Activated CD8-positive, alpha-beta T cell treated with anti-CD3 and anti-CD28 coated beads, Interleukin-2, amount 10 ng/mL, durations not matched to agents 7 days and 5 days (primary cell): Measurements from ENCODE around the gene SLFNL1. TPM values are rescaled to one million over a fixed set of nuclear protein-coding genes. Genes with fewer than 3 reads are reported as not detected.

Experiments
- ATAC-seq: fragments of 150-1000 bp; cut with Tn5 transposase; one replicate; pipeline ENCODE4 v1.10.0; 2021; ENCODE audit warnings: moderate library complexity
- CTCF ChIA-PET: fragments of 350-600 bp; sonication (Branson Sonifier 250); formaldehyde crosslinking; loops from one replicate; lab custom pipeline; 2021; ENCODE audit warnings: antibody characterized with exemption; lab: Charles Lee
- POLR2A ChIA-PET: fragments of 350-600 bp; sonication (Branson Sonifier 250); formaldehyde crosslinking; loops from one replicate; lab custom pipeline; 2021; ENCODE audit warnings: antibody characterized with exemption; lab: Charles Lee
- DNase-seq: peaks from one replicate; pipeline ENCODE4 v3.0.0-alpha.2; 2020
- H3K27ac Mint-ChIP-seq: one replicate; pipeline ENCODE4 v1.8.0; 2021; ENCODE audit warnings: mild to moderate bottlenecking, mixed read lengths
- H3K27me3 Mint-ChIP-seq: one replicate; pipeline ENCODE4 v1.8.0; 2021; ENCODE audit warnings: low read depth, mixed read lengths
- H3K36me3 Mint-ChIP-seq: one replicate; pipeline ENCODE4 v1.8.0; 2021; ENCODE audit warnings: low read depth, mixed read lengths
- H3K4me1 Mint-ChIP-seq: one replicate; pipeline ENCODE4 v1.8.0; 2021; ENCODE audit warnings: low read depth, mixed read lengths
- H3K4me3 Mint-ChIP-seq: one replicate; pipeline ENCODE4 v1.8.0; 2021; ENCODE audit warnings: mild to moderate bottlenecking, mixed read lengths
- H3K9me3 Mint-ChIP-seq: one replicate; pipeline ENCODE4 v1.8.0; 2022; ENCODE audit warnings: mixed read lengths; ENCODE audit not compliant: insufficient read depth
- total RNA-seq, 2 experiments: library from RNA; stranded (reverse); gene quantifications; one replicate each; pipeline ENCODE4 v1.2.3, GENCODE V29; 2021

Gene SLFNL1
- total RNA-seq, 2 experiments from 2014 or later, result 0.29 to 0.40 TPM

DNA sequence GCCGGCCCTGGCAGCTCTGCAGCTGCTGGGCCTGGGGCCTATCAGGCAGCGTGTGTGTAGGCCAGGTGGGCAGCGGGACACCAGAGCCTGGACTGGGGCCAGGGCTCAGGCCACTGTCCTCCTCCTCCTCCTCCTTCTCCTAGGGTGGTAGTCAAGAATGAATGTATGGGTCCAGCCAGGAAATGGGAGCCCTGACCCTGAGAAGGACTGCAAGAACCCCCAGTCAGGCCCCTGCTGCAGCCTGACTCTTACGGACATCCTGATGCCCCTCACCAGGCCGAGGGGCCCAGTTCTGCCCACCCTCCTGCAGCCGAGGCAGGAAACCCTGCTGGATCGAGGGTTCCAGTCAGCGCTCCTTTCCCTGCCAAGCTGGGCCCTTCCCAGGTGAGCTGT is 3.5 kb downstream of the SLFNL1 start:
- ATAC-seq, result no peak
- no peak for DNase-seq
- Mint-ChIP-seq H3K4me3 (no peak overlapping the region), H3K27ac (no peak overlapping the region), H3K4me1 (peaks cover 26% of the 10 kb centered on the region), H3K9me3 (no peaks in the 10 kb centered on the region), H3K36me3 (peaks cover 33% of the 10 kb centered on the region), H3K27me3 (no peaks in the 10 kb centered on the region)
- POLR2A ChIA-PET, result no interaction called here
- CTCF ChIA-PET, result no interaction called here

DNA sequence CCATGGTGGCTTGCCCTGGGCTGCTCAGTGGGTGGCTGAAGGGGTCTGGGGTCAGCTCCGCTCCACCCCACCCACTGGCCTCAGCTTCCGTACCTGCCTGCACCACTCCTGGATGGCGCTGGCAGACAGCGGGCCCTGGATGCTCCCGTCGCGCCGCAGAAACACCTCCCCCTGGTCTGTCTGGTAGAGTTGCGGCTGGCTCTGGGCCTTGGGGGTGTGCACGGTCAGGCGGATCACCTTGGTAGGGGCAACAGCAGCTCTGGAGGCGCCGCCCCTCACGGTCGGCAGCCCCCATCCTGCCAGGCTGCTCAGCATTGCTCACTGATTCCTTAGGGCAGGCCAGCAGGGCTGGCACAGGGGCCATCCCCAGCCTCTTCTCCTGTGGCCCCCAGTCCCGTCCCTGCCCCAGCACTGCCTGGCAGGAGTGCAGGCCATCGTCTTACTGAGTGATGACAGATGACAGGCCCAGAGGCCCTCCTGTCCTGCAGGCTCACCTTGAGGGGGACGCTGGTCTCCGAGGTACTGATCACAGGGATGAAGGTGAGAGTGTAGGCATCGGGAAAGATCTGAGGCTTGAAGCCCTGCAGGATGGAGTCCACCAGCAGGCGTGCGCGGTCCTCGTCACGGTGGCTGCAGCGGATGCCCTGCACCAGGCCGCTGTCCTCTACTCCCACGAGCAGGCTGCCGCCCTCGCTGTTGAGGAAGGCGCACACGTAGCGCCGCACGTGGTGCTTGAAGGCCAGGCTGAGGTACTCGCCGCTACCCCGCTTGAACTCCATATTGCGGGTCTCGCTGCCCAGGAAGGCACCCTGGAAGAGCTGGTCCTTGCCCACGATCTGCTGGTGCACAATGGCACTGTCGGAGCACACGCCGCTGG is 4.1 kb downstream of the SLFNL1 start:
- Mint-ChIP-seq H3K9me3 (no peaks in the 10 kb centered on the region), H3K27ac (no peak overlapping the region), H3K4me1 (peaks cover 26% of the 10 kb centered on the region), H3K27me3 (no peaks in the 10 kb centered on the region), H3K4me3 (no peak overlapping the region), H3K36me3 (peaks cover 37% of the 10 kb centered on the region)
- DNase-seq, result no peak
- ATAC-seq, result no peak
- ChIA-PET CTCF (no interaction called here), POLR2A (interaction anchor here (1.4 kb wide), 1 partner anchor 13 kb away, joined by 3 read pairs; no protein-coding TSS in a partner anchor)

DNA sequence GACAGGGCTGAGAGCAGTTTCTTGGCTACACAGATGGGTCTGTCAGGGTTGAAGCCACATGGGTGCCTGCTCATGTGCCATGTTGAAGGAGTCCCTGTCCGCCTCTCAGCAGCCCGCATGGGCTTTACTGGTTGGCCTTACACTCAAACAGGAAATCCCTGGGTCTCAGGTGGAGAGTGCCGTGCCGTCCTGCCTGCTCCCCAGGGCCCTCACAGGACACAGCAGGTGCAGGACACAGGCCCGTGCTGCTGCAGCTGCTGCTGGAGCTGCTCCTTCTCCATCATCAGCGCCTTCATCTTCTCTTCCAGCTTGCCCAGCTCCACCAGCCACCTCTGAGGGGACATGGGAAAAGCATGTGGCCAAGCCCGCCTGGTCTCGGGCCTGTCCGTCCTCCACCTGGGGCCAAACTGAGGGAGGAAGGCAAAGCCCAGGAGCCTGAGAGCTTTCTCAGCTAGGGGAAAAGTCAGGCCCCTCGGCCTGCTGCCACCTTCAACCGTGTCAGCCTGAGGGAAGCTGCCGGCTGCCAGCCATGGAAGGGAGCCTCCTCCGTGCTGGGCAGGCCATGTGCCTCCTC is 5.5 kb downstream of the SLFNL1 start:
- Mint-ChIP-seq H3K27me3 (no peaks in the 10 kb centered on the region), H3K4me1 (peaks cover 17% of the 10 kb centered on the region), H3K36me3 (peaks cover 47% of the 10 kb centered on the region), H3K9me3 (no peaks in the 10 kb centered on the region), H3K4me3 (no peak overlapping the region), H3K27ac (no peak overlapping the region)
- ATAC-seq (no peak), DNase-seq (no peak)
- CTCF ChIA-PET, result interaction anchor here (1.7 to 1.9 kb wide), 2 partner anchors 11 to 13 kb away, joined by 4 to 5 read pairs; no protein-coding TSS in a partner anchor
- POLR2A ChIA-PET, result interaction anchor here (0.7 to 1.4 kb wide), 2 partner anchors 15 to 36 kb away, joined by 3 read pairs; partner anchors contain the start of gene CTPS1

DNA sequence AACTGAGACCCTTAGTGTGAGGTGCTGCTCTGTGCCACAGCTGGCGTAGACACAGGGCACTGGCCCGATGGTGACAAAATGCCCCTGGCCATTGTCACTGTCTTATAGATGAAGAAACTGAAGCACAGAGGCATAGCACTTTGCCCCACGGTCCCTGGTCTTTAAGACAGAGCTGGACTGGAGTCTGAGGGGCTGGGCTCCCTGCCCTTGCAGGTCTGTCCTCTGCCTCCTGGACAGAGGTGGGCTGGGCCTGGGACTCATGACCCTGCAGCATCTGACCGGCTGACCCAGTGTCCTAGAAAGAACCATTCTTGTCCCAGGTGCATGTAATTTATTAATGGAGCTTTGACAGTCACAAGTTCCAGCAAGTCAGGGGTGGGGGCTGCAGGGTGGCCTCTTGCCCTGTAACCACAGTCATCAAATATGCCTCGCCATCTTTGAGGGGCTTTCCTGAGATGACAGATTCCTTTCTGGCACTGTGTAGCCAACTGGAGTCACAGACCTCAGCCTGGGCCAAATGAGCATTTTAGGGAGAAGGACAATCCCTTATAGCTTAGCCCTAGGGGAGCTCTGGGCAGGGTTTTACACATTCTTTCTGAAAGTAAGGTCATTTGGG is 6.1 kb downstream of the SLFNL1 start:
- ChIA-PET CTCF (interaction anchor here (1.7 to 1.9 kb wide), 2 partner anchors 11 to 12 kb away, joined by 4 to 5 read pairs; no protein-coding TSS in a partner anchor), POLR2A (interaction anchor here (0.6 to 0.7 kb wide), 3 partner anchors 36 to 540 kb away, joined by 3 to 4 read pairs (median 3); partner anchors contain the start of gene CTPS1)
- Mint-ChIP-seq H3K9me3 (no peaks in the 10 kb centered on the region), H3K4me3 (no peak overlapping the region), H3K4me1 (peaks cover 14% of the 10 kb centered on the region), H3K36me3 (peaks cover 53% of the 10 kb centered on the region), H3K27ac (peak overlapping the region; percentile 77), H3K27me3 (no peaks in the 10 kb centered on the region)
- ATAC-seq (no peak), DNase-seq (no peak)

DNA sequence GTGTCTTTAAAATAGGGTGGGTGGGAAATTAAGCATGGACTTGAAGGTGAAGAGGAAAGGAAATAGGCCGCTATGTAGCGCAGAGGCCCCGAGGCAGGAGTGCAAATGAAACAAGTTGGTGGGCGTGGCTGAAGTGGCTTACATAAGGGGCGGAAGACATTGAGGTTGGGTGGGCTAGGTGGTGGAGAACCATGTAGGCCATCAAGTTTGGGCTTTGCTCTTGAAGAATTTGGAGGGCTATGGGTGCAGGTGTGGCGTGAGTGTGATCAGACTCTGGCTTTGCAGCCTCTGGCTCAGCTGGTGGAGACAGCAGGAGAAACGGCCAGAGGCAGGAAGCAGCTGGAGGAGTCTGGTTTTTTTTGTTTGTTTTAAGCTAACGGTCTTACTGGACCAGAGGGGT is 6.7 kb downstream of the SLFNL1 start:
- CTCF ChIA-PET, result interaction anchor here (1.7 to 1.9 kb wide), 2 partner anchors 10 to 11 kb away, joined by 4 to 5 read pairs; no protein-coding TSS in a partner anchor
- Mint-ChIP-seq H3K4me1 (peaks cover 14% of the 10 kb centered on the region), H3K4me3 (no peak overlapping the region), H3K9me3 (no peaks in the 10 kb centered on the region), H3K36me3 (peaks cover 58% of the 10 kb centered on the region), H3K27me3 (no peaks in the 10 kb centered on the region), H3K27ac (peak overlapping the region; percentile 77)
- ATAC-seq (no peak), DNase-seq (no peak)
- POLR2A ChIA-PET, result interaction anchor here (0.6 kb wide), 2 partner anchors 309 to 539 kb away, joined by 3 to 4 read pairs; no protein-coding TSS in a partner anchor

DNA sequence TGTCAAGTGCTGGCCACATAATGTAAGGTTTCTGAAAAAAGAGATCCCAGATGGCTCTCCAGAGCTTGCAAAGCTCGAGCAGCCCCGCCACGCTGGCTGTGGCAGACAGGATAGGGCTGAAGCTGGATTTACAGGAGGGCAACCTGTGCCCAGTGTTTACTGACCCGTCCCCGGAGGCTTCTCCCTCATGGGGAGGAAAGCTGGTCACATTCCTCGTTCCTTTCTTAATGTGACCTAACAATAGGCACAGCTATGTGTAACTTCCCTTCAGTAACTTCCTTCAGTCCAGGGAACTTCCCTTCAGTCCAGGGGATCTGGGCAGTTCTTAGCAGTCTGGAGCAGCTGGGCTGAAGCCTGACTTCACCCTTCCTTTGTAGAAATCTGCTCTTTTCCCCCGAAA is 7.7 kb downstream of the SLFNL1 start:
- ChIA-PET POLR2A (no interaction called here), CTCF (no interaction called here)
- H3K4me3 Mint-ChIP-seq, result no peak overlapping the region
- H3K4me1 Mint-ChIP-seq, result peaks cover 17% of the 10 kb centered on the region
- DNase-seq, result no peak
- no peaks in the 10 kb centered on the region for H3K9me3 Mint-ChIP-seq
- peaks cover 59% of the 10 kb centered on the region for H3K36me3 Mint-ChIP-seq
- no peaks in the 10 kb centered on the region for H3K27me3 Mint-ChIP-seq
- ATAC-seq, result no peak
- H3K27ac Mint-ChIP-seq, result no peak overlapping the region

DNA sequence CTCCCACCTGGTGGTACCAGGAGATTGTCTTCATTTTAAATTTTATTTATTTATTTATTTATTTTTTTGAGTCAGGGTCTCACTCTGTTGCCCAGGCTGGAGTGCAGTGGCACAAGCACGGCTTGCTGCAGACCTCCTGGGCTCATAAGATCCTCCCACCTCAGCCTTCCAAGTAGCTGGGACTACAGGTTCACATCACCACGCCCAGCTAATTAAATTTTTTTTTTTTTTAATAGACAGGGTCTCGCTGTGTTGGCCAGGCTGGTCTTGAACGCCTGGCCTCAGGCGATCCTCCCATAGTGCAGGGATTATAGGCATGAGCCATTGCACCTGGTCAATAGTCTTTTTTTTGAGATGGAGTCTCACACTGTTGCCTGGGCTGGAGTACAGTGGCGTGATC is 8.5 kb downstream of the SLFNL1 start:
- Mint-ChIP-seq H3K27ac (no peak overlapping the region), H3K4me3 (no peak overlapping the region), H3K27me3 (no peaks in the 10 kb centered on the region), H3K4me1 (peaks cover 17% of the 10 kb centered on the region), H3K36me3 (peaks cover 63% of the 10 kb centered on the region), H3K9me3 (no peaks in the 10 kb centered on the region)
- CTCF ChIA-PET, result no interaction called here
- ATAC-seq, result no peak
- POLR2A ChIA-PET, result no interaction called here
- DNase-seq, result no peak

DNA sequence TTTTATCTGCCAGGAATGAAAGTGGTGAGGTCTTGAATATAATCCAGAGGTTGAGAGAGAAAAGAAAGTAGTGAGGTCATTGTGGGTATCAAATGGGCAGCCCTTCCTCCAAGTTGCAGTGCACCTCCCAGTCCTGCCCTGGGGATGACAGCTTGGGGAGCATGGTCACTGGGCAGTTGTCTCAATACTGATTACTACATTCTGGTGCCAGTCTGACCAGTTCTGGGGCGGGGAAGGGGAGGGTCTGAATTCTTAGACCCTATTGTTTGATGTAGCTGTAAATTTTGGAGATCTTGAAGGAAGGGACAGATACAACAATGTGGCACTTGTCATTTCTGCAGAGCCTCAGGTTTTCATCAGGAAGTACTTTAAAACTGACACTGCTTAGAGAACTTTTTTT is 11.2 kb downstream of the SLFNL1 start:
- no peak overlapping the region for H3K4me3 Mint-ChIP-seq
- H3K27ac Mint-ChIP-seq, result no peak overlapping the region
- ChIA-PET POLR2A (no interaction called here), CTCF (no interaction called here)
- peaks cover 84% of the 10 kb centered on the region for H3K36me3 Mint-ChIP-seq
- ATAC-seq (no peak), DNase-seq (no peak)
- no peaks in the 10 kb centered on the region for H3K9me3 Mint-ChIP-seq
- no peaks in the 10 kb centered on the region for H3K27me3 Mint-ChIP-seq
- H3K4me1 Mint-ChIP-seq, result peaks cover 17% of the 10 kb centered on the region

DNA sequence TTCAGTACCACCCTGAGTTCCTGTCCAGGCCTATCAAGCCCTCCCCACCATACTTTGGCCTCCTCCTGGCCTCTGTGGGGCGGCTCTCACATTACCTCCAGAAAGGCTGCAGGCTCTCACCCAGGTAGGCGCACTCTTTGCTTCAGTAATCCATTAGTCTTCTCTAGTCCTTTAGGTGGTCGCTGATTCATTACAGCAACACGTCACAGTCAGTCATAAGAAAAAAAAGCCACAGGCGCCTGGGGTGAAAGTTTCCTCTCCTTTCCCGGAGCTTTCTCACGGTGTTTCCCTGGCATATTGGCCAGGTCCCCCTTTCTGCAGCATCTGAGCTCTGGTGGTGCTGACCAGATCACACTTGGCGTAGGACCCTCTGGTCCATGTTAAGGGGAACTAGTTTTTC is 12.1 kb downstream of the SLFNL1 start:
- Mint-ChIP-seq H3K9me3 (no peaks in the 10 kb centered on the region), H3K4me1 (peaks cover 12% of the 10 kb centered on the region), H3K36me3 (peaks cover 83% of the 10 kb centered on the region), H3K4me3 (no peak overlapping the region), H3K27ac (peak overlapping the region; percentile 20), H3K27me3 (no peaks in the 10 kb centered on the region)
- ChIA-PET POLR2A (no interaction called here), CTCF (no interaction called here)
- DNase-seq (no peak), ATAC-seq (no peak)

DNA sequence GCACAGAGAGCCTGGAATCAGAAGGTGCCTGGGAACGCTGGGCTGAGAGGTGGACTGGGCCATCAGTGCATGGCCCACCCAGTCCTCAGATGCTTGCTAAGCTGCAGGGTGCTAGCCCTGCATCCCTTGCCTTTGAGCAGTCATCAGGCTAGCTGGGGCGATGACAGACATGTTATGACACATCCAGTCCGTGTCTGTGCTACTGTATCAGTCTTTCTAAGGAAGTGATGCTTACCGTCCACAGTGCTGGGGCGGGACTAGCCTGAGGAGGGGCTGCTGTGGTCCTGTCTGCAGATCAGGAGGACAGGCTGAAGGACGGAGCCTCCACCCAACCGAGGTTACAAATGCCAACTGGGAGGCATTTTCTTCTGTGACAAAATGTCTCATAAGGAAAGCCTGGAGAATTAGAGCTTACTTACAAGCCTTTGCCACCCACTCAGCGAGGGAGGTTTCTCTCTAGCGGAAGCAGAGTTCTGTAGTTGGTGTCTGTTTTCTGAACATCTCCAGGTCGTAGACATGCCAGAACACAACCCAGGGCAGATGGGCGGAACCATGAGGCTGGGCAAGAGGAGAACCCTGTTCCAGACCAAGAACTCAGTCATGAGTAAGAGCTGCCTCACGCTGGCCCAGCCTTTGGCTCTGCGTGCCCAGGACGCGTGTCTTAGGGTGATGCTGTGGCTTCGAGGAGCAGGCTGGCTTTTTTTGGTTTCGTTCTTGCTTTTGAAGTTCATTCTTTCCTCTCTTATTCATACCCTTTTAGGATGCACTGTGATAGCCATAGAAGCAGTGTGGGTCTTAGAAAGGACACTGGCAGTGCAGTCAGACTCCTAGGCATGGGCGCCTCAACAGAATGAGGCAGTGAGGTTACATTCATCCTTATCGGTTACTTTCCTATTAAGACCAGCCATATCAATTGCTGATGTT is 14.3 kb downstream of the SLFNL1 start:
- CTCF ChIA-PET, result no interaction called here
- POLR2A ChIA-PET, result interaction anchor here (0.6 kb wide), 1 partner anchor 24 kb away, joined by 3 read pairs; no protein-coding TSS in a partner anchor
- H3K4me3 Mint-ChIP-seq, result no peak overlapping the region
- no peaks in the 10 kb centered on the region for H3K27me3 Mint-ChIP-seq
- H3K4me1 Mint-ChIP-seq, result peaks cover 20% of the 10 kb centered on the region
- DNase-seq, result no peak
- peak overlapping the region; percentile 58 for H3K27ac Mint-ChIP-seq
- H3K9me3 Mint-ChIP-seq, result no peaks in the 10 kb centered on the region
- peaks cover 89% of the 10 kb centered on the region for H3K36me3 Mint-ChIP-seq
- ATAC-seq, result no peak

DNA sequence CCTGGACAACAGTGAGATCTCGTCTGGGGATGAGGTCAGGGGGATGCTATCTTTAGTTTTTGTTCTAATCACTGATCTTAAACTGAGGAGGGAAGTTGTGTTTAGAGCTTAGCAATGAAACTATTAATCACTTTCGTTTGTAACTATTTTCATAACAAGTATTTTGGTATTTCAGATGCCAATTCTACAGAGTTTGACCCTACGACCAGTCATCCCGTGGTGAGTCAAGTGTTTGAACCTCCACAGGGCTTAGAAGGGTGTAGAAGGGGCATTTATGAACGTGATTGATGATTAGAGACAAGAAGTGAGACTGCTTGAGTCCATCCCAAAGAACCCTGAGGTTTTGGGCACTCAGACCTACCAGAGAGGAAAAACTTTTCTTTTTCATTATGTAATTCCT is 15.6 kb downstream of the SLFNL1 start:
- POLR2A ChIA-PET, result no interaction called here

More for the DNA sequence above, 15.6 kb downstream of the SLFNL1 start:
- CTCF ChIA-PET, result no interaction called here
- Mint-ChIP-seq H3K27me3 (no peaks in the 10 kb centered on the region), H3K36me3 (peaks cover 89% of the 10 kb centered on the region), H3K4me3 (no peak overlapping the region), H3K27ac (no peak overlapping the region), H3K9me3 (no peaks in the 10 kb centered on the region), H3K4me1 (peaks cover 25% of the 10 kb centered on the region)
- ATAC-seq (no peak), DNase-seq (no peak)
